Stimulated activated CD8-positive, alpha-beta memory T cell treated with anti-CD3 and anti-CD28 coated beads, Interleukin-7, amount 100 ng/mL, for 4 hours (primary cell): ENCODE data around the gene TBC1D14.
"Not testable (repeated sequence)": the region's sequence is repeated elsewhere in the genome, so short reads cannot be mapped to it uniquely, and the experiment has no call there.

ENCODE experiments used
- DNase-seq, 2 donors: peaks; one replicate each; pipeline ENCODE4 v3.0.0-alpha.2; 2020; ENCODE audit warnings: low read depth in 2 of 2

TBC1D14 gene

GRCh38 chr4:6910340-6910959 is 824 bp downstream of the TBC1D14 start:
- no peak for DNase-seq

DNA sequence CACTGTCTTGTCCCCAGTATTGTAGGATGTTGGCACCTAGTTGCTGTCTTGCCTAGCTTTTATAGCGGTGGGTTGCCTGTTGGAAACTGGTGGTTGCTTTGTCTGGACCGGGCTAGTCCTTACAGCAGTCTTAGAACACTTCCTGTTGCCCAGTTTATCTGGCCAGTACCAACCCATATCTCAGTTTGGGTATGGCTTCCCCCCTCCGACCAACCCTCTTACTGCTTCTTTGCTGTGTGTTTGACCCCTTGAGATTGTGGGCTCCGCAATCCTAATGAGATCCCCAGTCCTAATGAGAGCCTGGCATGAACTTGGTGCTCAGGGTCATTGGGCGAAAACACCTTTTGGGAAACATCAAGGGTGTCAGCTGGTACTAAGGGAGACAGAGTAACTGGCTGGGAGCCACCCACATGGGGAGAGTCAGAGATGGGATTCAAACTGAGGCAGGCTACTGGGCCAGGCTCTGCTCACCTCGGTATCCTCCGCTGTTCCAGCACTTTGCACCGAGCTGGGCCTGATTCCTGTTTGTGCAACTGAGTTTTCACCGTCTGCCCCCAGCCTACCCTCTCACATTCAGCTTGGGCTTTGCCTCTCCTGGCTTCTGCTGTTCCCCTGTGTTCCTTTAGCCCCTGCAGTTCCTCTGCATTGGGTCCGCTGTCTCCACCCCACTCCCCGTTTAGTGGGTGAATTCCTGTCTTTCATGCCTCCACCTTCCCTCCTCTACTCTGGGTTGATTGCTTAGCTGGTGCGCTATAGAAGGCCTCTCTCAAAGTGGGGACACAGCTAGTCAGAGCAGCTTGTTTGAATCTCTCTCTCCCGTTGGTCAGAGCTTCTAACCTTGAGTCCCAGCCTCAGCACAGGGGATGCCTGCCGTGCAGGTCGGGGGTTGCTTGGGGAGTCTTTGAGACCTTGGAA is 1.6 kb downstream of the TBC1D14 start:
- no peak for DNase-seq

- not testable (repeated sequence) for DNase-seq
These were observed 2.3 kb downstream of the TBC1D14 start for GRCh38 chr4:6911917-6912316.

GRCh38 chr4:6912441-6912840 is 2.8 kb downstream of the TBC1D14 start:
- no peak for DNase-seq

GRCh38 chr4:6913350-6913905 is 3.8 kb downstream of the TBC1D14 start:
- DNase-seq, result no peak

DNA sequence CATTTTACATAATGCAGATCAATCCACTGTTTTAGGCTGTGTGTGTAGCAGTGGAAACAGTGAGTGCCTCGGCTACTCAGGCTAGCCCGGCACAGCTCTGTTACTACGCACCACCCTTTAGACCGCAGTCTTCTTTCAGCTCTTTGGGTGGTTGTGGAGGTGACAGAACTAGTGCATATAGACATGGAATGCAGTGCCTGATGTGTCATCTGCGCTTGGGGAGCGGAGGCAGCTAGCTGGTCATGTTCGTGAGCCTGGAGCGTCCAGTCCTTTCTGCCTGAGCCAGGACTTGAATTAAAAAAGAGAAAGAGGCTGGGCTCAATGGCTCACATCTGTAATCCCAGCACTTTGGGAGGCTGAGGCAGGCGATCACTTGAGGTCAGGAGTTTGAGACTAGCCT is 4.8 kb downstream of the TBC1D14 start:
- DNase-seq, result no peak

DNA sequence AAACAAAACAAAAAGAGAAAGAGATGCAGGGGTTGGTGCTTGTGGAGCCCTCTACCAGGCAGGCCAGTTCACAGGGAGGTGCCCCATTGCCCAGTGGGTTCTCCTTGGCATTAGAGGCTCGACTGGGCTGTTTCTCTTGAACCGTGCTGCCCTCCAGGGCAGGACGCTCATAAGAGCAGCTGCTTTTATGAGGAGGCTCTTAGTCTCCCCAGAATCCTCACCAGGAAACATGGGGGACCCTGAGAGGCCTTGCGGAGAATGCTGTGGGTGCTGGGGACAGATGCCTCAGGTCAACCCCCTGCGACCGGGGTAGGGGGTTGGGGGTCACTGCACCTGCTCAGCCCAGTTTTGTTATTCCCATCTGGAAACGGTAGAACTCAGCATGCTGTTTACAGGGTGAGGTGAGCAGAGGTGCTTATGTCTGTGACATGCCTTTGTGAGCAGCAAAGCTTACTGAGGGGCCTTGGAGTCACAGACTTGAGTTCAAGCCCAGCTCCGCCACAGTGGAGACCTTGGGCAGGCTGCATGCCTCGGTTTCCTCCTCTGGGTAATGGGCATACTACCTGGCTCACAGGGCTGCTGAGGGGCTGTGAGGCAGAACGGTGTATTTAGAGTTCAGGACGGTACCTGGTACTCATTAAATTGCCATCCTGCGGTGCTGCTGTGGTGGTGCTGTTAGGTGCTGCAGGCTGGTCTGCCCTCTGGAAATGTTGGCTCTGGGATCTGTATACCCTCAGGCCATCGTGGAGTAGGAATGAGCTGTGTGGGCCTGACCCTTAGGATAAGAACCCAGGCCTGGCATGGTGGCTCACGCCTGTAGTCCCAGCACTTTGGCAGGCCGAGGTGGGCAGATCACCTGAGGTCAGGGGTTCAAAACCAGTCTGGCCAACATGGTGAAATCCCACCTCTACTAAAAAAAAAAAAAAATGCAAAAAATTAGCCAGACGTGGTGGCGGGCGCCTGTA is 5.7 kb downstream of the TBC1D14 start:
- no peak for DNase-seq

- DNase-seq, result no peak
These were observed 6.5 kb downstream of the TBC1D14 start for GRCh38 chr4:6916069-6916586.

DNA sequence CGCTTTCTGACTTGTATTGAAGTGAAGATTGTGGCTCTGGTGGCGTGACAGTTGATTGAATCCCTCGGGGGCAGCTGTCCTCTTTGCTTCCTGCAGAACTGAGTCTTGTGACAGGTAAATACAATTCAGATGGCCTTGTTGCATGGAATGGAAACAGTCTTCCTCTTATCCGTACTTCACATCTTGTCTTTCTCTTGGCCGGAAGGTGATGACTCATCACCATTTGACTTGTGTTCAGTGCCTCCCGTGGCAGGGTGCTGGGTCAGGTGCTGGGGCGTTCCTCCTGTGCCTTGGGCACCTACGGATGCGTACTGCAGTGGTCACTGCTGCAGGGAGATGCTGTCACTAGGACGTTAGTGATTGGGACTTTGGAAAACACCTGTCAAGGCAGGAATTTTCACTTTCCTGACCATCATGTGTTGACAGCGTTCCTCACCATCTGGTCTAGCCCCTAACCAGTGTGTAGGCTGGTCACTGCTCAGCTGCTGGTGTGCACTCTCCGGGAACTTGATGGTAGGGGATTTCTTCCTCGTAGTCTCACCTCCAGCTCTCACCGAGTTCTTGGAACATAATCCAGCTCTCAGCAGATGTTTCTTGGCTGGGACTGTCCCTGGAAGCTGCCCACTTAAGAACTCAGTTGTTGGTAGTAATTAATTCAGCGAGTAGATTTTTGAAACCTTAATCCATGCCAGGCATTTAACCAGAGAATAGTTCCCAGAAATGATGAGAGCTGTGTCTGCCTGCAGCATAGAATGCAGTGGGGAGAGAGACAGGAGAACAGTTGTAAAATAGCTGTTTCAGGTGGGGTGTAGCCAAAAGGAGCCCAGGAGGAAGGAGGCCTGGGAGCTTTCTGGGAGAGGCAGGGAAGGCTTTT is 7.2 kb downstream of the TBC1D14 start:
- peak; percentile 39 to 49 for DNase-seq

- DNase-seq, result no peak
These were observed 8.0 kb downstream of the TBC1D14 start for GRCh38 chr4:6917461-6918271.

GRCh38 chr4:6918338-6918737 is 8.7 kb downstream of the TBC1D14 start:
- DNase-seq, result no peak

GRCh38 chr4:6920171-6920570 is 10.5 kb downstream of the TBC1D14 start:
- no peak for DNase-seq

DNA sequence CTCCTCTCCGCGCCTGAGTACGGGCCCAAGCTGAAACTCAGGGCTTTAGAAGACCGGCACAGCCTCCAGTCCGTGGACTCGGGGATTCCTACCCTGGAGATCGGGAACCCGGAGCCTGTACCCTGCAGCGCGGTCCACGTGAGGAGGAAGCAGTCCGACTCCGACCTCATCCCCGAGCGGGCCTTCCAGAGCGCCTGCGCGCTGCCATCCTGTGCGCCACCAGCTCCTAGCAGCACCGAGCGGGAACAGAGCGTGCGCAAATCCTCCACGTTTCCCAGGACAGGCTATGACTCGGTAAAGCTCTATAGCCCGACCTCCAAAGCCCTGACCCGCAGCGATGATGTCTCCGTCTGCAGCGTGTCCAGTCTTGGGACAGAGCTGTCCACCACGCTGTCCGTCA is 13.9 kb downstream of the TBC1D14 start:
- no peak for DNase-seq

- DNase-seq, result no peak
These were observed 14.7 kb downstream of the TBC1D14 start for GRCh38 chr4:6924361-6924779.

DNA sequence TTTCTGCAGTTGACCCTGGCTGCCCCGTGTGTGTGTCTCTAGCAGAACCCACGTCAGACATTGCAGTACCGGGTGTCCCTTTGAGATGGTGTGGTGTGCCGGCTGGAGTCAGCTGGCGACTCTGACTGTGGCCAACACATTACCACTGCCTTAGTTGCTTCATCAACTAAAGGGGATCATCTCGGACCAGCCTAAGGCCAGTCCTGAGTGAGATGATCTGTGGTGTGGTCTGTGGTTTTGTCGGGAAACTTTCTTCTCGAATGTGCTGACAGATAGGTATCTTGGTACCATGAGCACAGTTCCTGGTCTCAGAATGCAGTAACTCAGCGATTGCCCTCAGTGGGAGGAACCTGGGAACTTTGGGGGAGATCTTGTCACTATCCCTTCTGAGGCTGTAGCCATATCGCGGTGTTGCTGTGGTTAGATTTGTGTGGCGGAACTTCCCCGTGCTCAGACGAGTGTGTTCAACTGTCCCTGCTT is 15.8 kb downstream of the TBC1D14 start:
- no peak for DNase-seq

DNA sequence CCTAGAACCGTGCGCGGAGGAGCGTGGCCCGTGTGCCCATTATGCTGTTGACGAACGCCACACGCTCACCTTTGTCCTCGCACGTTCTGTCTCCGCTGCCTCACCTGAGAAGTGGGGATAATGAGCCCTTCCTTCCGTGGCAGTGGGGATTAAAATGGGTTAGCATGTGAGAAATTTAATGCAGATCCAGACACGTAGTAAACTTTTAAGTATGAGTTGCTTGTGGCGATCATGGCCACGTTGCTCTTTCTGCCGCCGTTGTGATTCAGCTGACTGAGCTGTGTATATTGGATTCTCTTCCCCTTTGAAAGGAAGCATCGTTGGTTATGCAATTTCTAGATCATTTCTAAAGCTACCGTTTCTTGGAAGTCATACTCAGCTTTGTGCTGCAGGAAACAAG is 16.5 kb downstream of the TBC1D14 start:
- DNase-seq, result no peak

DNA sequence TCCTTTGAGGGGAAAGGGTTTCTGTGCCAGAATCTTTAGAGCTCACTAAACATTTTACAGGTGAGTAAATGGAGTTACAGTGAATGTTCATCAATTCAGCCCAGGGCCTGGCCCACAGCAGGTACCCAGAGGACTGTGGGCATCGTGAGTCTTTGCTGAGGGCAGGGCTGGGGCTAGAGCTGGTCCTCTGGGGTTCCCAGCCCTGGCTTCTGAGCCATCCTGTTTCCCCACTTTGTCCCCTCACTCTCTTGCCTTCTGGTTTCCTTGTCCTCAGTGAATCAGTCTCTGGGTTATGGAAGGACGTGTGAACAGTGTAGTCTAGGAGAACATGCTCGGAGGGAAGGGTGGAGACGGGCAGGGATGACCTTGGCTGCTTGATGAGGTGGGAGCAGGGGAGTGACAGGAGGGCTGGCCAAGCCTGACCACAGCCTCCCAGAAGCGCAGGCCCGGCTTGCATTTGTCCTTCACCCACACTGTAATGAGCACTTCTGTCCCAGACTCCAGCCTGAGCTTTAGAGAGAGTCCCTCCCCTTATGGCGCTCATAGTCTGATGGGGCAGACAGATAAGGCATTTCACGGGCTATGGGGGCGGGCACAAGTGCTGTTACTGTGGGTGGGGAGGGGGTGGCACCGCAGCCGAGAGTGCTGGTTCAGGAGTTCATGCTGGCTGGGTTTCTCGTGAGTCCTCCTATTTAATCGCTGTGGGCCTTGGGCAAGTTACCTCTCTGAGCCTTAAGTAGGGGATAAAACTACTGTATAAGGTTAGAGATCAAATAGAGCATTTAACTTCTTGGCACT is 17.3 kb downstream of the TBC1D14 start:
- peak; percentile 63 to 67 for DNase-seq

DNA sequence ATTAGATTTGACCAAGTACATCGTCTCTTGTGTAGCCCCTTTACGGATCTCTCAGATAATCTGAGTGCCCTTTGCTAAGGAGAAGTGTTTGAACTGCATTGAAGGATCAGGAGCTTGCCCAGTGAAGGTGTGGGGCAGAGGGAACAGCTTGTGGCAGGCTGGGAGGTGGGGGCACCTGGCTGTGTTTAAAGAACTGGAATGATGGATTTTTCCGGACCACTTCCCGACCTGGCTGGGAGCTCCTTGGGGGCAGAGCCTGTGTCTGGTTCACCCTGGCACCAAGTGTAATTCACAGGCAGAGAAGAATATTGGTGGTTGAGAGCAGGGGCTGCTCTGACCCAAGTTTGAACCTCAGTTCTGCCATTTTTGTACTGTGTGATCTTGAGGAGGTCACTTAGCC is 18.5 kb downstream of the TBC1D14 start:
- DNase-seq, result no peak
